Calu3 (cell line): ENCODE data around the gene IL17RB. TPM values are rescaled to one million over a fixed set of nuclear protein-coding genes. Genes with fewer than 3 reads are reported as not detected.

Experiments used
- BruUV-seq: library from RNA; stranded (reverse); fragments of 400-500 nt; replicated peaks from 2 replicates; lab custom pipeline; 2021; lab: Mats Ljungman, UMichigan
- CTCF ChIA-PET: fragments of 300-600 bp; sonication (Branson Sonifier 250); formaldehyde crosslinking; loops from one replicate; lab custom pipeline; 2022; ENCODE audit warnings: antibody characterized with exemption; lab: Charles Lee
- DNase-seq: peaks from one replicate; pipeline ENCODE4 v3.0.0; 2022
- H3K27ac Mint-ChIP-seq: one replicate; pipeline ENCODE4 v1.8.0; 2022; ENCODE audit warnings: mixed read lengths; ENCODE audit not compliant: unreplicated experiment
- H3K27me3 Mint-ChIP-seq: one replicate; pipeline ENCODE4 v1.8.0; 2022; ENCODE audit warnings: mixed read lengths; ENCODE audit not compliant: unreplicated experiment
- H3K36me3 Mint-ChIP-seq: one replicate; pipeline ENCODE4 v1.8.0; 2022; ENCODE audit warnings: mild to moderate bottlenecking, moderate library complexity, mixed read lengths; ENCODE audit not compliant: insufficient read depth, unreplicated experiment
- H3K4me1 Mint-ChIP-seq: one replicate; pipeline ENCODE4 v1.8.0; 2022; ENCODE audit warnings: mild to moderate bottlenecking, low read depth, mixed read lengths; ENCODE audit not compliant: unreplicated experiment
- H3K4me3 Mint-ChIP-seq: one replicate; pipeline ENCODE4 v1.8.0; 2022; ENCODE audit warnings: mild to moderate bottlenecking, low read depth, moderate library complexity, mixed read lengths; ENCODE audit not compliant: unreplicated experiment
- H3K9me3 Mint-ChIP-seq: one replicate; pipeline ENCODE4 v1.8.0; 2022; ENCODE audit warnings: low read depth, mixed read lengths; ENCODE audit not compliant: unreplicated experiment
- intact Hi-C: fragments of 100-400 bp; cut with micrococcal nuclease; formaldehyde crosslinking; loops from one replicate; pipeline ENCODE4 v1.10.0; 2022; ENCODE audit not compliant: unreplicated experiment
- total RNA-seq: library from RNA; stranded (reverse); gene quantifications from 2 replicates; pipeline ENCODE4 v1.2.3, GENCODE V29; 2022
- TF ChIP-seq, protein P1 (sequence below): fragments of 200-600 bp; IDR thresholded peaks from one replicate; pipeline ENCODE4 v1.8.0; 2022; ENCODE audit warnings: antibody characterized with exemption; ENCODE audit not compliant: unreplicated experiment

Gene IL17RB
- total RNA-seq, 1 experiment from 2014 or later = 21.9 TPM

DNA sequence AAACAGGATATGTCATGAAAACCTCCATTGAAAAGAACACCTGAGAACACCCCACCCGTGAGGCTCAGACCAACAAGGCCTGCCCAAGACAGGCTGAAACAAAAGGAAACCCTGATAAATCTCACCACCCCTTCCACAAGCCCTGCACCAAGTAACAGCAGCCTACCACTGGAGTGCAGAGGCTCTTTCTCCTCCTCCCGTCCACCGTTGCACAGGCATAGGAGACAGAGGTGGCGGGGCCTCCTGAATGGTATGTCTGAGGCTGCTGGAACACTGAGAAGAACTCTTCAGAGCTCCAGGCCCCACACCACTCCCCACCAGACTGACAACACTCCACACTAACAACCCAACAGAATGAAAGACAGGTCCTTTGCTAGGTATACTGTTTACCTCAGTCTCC lies 21.6 kb upstream of the IL17RB start:
- no TSS peak for BruUV-seq
- no peak for DNase-seq
- intact Hi-C loops = no loop called here
- Mint-ChIP-seq H3K27ac (no peak overlapping the region), H3K4me3 (no peak overlapping the region), H3K9me3 (no peaks in the 10 kb centered on the region), H3K4me1 (peaks cover 33% of the 10 kb centered on the region), H3K27me3 (no peaks in the 10 kb centered on the region), H3K36me3 (peaks cover 24% of the 10 kb centered on the region)
- TF ChIP-seq, protein P1, sequence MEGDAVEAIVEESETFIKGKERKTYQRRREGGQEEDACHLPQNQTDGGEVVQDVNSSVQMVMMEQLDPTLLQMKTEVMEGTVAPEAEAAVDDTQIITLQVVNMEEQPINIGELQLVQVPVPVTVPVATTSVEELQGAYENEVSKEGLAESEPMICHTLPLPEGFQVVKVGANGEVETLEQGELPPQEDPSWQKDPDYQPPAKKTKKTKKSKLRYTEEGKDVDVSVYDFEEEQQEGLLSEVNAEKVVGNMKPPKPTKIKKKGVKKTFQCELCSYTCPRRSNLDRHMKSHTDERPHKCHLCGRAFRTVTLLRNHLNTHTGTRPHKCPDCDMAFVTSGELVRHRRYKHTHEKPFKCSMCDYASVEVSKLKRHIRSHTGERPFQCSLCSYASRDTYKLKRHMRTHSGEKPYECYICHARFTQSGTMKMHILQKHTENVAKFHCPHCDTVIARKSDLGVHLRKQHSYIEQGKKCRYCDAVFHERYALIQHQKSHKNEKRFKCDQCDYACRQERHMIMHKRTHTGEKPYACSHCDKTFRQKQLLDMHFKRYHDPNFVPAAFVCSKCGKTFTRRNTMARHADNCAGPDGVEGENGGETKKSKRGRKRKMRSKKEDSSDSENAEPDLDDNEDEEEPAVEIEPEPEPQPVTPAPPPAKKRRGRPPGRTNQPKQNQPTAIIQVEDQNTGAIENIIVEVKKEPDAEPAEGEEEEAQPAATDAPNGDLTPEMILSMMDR = no peak
- CTCF ChIA-PET = no interaction called here

DNA sequence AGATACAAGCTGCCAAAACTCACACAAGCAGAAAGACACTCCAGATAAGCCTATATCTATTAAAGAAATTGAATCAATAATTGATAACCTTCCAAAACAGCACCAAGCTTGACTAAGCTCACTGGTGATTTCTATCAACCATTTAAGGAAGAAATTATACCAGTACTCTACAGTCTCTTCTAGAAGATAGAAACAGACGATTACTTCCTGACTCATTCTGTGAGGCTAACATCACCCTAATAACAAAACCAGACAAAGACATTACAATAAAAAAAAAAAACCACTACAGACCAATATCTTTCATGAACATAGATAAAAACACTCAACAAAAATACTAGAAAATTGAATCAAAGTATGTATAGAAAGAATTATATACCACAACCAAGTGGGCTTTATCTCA lies 20.3 kb upstream of the IL17RB start:
- Mint-ChIP-seq H3K27ac (no peak overlapping the region), H3K27me3 (no peaks in the 10 kb centered on the region), H3K36me3 (peaks cover 27% of the 10 kb centered on the region), H3K4me1 (peaks cover 33% of the 10 kb centered on the region), H3K4me3 (no peak overlapping the region), H3K9me3 (no peaks in the 10 kb centered on the region)
- CTCF ChIA-PET = interaction anchor here (0.6 kb wide), 1 partner anchor 571 kb away, joined by 3 read pairs; no protein-coding TSS in a partner anchor
- intact Hi-C loops = no loop called here
- DNase-seq = no peak
- TF ChIP-seq, protein P1 = no peak
- BruUV-seq = no TSS peak

DNA sequence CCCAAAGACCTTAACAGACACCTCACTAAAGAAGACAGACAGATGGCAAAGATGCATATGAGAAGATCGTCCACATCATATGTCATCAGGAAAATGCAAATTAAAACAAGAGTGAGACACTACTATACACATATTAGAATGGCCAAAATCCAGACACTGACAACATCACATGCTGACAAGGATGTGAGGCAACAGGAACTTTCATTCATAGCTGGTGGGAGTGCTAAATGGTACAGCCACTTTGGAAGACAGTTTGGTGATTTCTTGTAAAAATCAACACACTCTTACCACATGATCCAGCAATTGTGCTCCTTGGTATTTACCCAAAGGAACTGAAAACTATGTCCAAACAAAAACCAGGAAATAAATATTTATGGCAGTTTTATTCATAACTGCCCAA lies 17.8 kb upstream of the IL17RB start:
- intact Hi-C loops = no loop called here
- Mint-ChIP-seq H3K9me3 (no peaks in the 10 kb centered on the region), H3K4me1 (peaks cover 33% of the 10 kb centered on the region)

DNA sequence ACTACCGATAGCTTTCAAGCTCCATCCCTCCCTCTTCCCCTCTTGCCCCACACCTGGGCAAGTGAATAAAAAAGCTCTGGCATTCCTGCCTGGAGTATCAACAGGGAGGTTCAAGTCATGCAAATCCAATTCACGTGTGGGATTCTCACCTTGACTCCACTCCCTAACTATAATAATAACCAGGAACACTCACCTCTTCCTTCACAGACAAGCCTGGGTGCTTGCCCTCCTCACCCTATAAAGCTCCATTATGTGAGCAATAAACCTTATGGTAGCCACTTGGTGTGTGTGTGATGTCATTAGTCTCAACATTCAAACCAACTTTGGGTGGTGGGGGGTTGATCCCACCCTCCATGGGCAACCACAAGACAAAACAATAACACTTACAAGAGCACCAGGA lies 16.8 kb upstream of the IL17RB start:
- H3K36me3 Mint-ChIP-seq = peaks cover 19% of the 10 kb centered on the region
- no peaks in the 10 kb centered on the region for H3K9me3 Mint-ChIP-seq
- CTCF ChIA-PET = interaction anchor here (0.5 to 0.6 kb wide), 2 partner anchors 516 to 1702 kb away, joined by 3 read pairs; no protein-coding TSS in a partner anchor
- no peak overlapping the region for H3K4me3 Mint-ChIP-seq
- H3K27ac Mint-ChIP-seq = no peak overlapping the region
- no peaks in the 10 kb centered on the region for H3K27me3 Mint-ChIP-seq
- BruUV-seq = no TSS peak
- peaks cover 33% of the 10 kb centered on the region for H3K4me1 Mint-ChIP-seq
- intact Hi-C loops = no loop called here
- no peak for DNase-seq
- TF ChIP-seq, protein P1 = no peak

More for the DNA sequence above, 17.8 kb upstream of the IL17RB start:
- TF ChIP-seq, protein P1 = no peak
- Mint-ChIP-seq H3K36me3 (peaks cover 23% of the 10 kb centered on the region), H3K27ac (peak overlapping the region; percentile 36), H3K4me3 (no peak overlapping the region), H3K27me3 (no peaks in the 10 kb centered on the region)
- CTCF ChIA-PET = no interaction called here
- DNase-seq = no peak
- no TSS peak for BruUV-seq
